Measurements from ENCODE around the gene IL23R.

The IL23R gene

GRCh38 chr1:67150931-67151330 is 15.3 kb upstream of the IL23R start:
- DNase-seq, result no peak

GRCh38 chr1:67158401-67158800 is 7.9 kb upstream of the IL23R start:
- DNase-seq, result no peak

- DNase-seq, result no peak
Observed at GRCh38 chr1:67159233-67159632, 7.0 kb upstream of the IL23R start.

- no peak for DNase-seq
Observed at GRCh38 chr1:67162954-67163353, 3.3 kb upstream of the IL23R start.

- DNase-seq, result no peak
Observed at GRCh38 chr1:67165468-67166041, 699 bp upstream of the IL23R start.

- DNase-seq, result no peak
Observed at GRCh38 chr1:67169496-67169895, 3.2 kb downstream of the IL23R start.

GRCh38 chr1:67169932-67170331 is 3.7 kb downstream of the IL23R start:
- no peak for DNase-seq

- DNase-seq, result no peak
Observed at GRCh38 chr1:67170751-67171573, 4.7 kb downstream of the IL23R start.

- no peak for DNase-seq
Observed at GRCh38 chr1:67171574-67171955, 5.3 kb downstream of the IL23R start.

GRCh38 chr1:67171978-67172377 is 5.7 kb downstream of the IL23R start:
- no peak for DNase-seq

GRCh38 chr1:67173988-67174387 is 7.7 kb downstream of the IL23R start:
- DNase-seq, result no peak

- DNase-seq, result no peak
Observed at GRCh38 chr1:67174716-67175284, 8.5 kb downstream of the IL23R start.

- DNase-seq, result no peak
Observed at GRCh38 chr1:67175530-67176087, 9.4 kb downstream of the IL23R start.

GRCh38 chr1:67184838-67185421 is 18.7 kb downstream of the IL23R start:
- no peak for DNase-seq

GRCh38 chr1:67188137-67188536 is 21.9 kb downstream of the IL23R start:
- no peak for DNase-seq

- DNase-seq, result no peak
Observed at GRCh38 chr1:67189953-67190352, 23.7 kb downstream of the IL23R start.

- DNase-seq, result no peak
Observed at GRCh38 chr1:67190410-67190809, 24.2 kb downstream of the IL23R start.

- no peak for DNase-seq
Observed at GRCh38 chr1:67190942-67191341, 24.7 kb downstream of the IL23R start.

GRCh38 chr1:67191668-67192520 is 25.6 kb downstream of the IL23R start:
- no peak for DNase-seq

GRCh38 chr1:67192902-67193301 is 26.6 kb downstream of the IL23R start:
- DNase-seq, result no peak

- DNase-seq, result no peak
Observed at GRCh38 chr1:67193704-67194103, 27.4 kb downstream of the IL23R start.

GRCh38 chr1:67194209-67194863 is 28.1 kb downstream of the IL23R start:
- DNase-seq, result no peak
